Measurements from ENCODE around the gene TMEM252.

TMEM252 gene

DNA sequence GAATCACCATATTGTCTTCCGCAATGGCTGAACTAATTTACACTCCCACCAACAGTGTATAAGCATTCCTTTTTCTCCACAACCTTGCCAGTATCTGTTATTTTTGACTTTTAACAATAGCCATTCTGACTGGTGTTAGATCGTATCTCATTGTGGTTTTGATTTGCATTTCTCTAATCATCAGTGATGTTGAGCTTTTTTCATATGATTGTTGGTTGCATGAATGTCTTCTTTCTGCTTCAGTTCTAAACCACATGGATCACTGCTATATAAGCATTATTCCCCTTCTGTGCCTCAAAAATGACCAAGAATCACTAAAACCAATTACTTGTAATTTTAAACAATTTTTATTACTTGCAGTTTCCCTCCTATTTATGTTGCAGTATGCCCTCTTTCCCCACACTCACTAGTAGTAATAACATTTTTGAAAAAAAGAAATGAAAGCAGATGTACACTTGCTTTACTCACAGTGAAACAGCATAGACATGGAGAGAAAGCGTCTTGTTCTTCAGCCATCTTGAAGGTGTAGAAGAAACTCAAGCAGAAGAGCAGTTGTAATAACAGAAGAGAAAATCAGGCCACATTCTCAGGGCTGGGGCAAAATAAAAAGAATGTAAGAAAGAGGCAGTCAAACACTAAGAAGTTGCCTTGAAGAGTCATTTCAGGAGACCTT, 4.5 kb upstream of the TMEM252 start:
- in situ Hi-C loops (cut with MboI; ENCODE audit: low sequenced_read_pairs), result no loop called here

DNA sequence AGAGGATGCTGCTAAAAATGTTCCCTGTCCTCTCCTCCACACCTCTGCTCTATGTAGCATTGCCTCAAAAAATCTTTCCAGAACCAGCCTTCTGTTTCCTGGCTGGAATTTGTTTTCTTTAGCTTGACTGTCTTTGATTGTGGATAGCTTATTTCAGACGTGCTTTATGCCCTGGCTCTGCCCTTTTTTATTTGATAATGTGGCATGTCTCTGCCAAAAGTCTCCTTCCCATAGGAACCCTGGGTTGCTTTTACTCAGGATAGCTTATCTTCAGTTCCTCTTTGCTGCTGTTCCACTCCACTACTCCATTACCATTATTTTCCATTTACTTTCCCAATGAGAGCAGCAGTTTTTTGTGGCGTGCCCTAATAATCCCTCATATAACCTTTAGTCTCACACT, 885 bp upstream of the TMEM252 start:
- in situ Hi-C loops (cut with MboI; ENCODE audit: low sequenced_read_pairs), result no loop called here

DNA sequence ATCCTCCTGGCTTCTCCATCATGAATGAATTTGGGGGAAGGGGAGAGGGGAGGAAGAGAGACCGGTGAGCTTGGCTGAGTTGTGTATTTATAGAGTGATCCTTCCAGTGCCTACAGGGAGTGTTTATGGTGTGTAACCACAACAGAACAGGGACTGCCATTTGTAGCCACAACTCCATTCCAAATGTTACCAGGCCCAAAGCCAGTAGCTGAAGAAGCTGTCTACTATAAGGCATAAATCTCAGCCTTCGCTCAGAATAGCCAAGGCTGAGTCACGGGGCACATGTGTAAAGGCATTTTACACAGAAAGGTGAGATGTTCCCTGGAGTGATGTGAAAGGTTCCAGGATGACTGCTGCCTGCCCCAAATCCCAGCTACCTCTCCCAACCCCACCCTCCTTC, 2.5 kb downstream of the TMEM252 start:
- in situ Hi-C loops (cut with MboI; ENCODE audit: low sequenced_read_pairs), result no loop called here

DNA sequence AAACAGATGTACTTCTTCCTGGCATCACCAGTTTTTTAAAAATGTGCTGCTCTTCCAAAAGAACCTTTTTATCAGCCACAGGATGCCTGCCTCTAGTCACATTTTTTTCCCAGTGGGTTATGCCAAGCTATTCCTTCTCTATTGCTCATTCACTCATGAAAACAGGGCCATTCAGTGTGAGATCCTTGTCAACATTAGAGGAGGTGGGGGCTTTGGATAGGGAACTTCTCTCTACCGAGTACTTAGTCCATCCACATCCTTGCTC, 3.1 kb downstream of the TMEM252 start:
- in situ Hi-C loops (cut with MboI; ENCODE audit: low sequenced_read_pairs), result no loop called here

DNA sequence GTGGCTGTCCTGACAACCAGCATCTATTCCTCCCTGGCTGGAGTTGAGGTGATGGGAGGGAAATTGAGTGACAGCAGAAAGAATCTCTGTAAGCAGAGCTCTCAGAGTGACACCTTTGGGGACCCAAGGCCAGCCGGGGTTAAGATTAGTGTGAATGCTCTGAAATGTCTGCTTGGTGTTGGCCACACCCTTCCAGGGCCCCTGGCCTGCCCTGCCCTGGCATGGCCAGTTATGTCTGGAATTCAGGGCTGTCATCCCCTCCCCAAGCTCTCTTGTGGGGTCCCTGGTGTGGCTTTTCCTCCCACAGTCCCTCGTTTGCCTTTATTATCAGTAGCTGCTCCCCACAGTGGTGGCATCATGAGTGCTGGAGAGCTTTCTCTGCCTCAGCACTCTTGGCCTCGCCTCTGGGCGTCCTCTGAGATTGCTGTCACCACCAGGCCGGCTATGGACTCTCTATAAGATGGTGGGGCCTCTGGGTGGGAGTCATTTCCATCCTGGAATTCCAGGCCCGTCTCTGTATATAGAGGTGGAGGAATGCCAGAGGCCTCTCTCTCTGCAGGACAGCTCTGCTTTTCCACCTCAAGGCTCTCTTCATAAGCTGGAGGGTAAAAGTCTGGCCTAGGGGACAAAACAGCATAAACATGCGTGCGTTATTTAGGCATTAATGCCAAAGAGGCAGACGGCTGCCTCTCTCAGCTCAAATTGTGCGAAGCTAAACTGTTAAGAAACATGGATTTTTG, 3.6 kb downstream of the TMEM252 start:
- in situ Hi-C loops (cut with MboI; ENCODE audit: low sequenced_read_pairs), result no loop called here

DNA sequence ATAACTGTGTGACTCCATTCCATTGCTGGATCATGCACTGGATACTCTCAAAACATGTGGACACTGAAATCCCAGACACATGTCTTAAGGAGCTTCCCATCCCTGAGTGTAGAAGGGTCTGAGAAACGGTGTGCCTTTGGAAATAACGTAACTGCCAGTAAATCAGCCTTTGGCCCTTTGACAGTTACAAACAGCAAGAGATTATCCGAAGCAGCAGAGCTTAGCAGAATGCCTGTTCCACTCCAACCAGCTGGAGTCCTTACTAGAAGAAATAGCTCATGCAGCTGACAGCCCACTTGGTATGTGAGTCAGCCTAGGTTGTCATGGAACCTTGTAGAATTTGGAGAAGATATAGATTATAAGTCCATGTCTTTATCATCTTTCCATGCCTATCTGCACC, 7.0 kb downstream of the TMEM252 start:
- in situ Hi-C loops (cut with MboI; ENCODE audit: low sequenced_read_pairs), result no loop called here

DNA sequence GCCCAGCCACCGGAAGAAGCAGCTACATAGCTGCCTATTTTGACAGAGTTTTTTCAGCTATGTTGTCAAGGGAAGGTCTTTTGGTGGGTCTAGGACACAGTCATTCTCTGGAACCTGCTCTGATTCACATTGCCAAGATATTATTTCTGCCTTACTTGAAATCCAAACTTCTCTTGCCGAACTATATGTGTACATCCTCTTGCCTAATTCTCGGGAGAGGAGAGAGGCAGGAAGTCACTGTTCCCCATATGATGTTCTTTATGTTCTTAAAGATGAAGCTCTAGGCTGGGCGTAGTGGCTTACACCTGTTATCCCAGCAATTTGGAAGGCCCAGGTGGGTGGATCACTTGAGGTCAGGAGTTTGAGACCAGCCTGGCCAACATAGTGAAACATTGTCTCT, 8.6 kb downstream of the TMEM252 start:
- in situ Hi-C loops (cut with MboI; ENCODE audit: low sequenced_read_pairs), result no loop called here

DNA sequence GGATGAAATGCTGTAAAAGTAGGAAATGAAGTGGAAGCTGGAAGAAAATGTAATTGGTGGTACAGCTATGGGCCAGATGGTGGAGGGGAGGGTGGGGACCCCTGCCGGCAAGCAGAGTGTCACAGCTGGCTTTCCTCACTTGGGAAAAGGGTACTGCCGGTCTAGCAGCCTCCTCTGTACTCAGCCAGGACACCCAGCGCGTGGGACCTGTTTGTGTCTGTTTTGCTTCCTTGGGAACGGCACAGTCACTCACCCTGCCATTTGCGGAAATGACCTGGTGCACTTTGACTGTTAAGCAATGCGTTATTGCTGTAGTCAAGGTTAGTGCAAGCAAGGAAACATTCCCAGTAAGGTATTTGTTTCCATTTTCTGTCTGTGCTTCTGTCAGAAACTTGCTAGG, 10.1 kb downstream of the TMEM252 start:
- in situ Hi-C loops (cut with MboI; ENCODE audit: low sequenced_read_pairs), result no loop called here

DNA sequence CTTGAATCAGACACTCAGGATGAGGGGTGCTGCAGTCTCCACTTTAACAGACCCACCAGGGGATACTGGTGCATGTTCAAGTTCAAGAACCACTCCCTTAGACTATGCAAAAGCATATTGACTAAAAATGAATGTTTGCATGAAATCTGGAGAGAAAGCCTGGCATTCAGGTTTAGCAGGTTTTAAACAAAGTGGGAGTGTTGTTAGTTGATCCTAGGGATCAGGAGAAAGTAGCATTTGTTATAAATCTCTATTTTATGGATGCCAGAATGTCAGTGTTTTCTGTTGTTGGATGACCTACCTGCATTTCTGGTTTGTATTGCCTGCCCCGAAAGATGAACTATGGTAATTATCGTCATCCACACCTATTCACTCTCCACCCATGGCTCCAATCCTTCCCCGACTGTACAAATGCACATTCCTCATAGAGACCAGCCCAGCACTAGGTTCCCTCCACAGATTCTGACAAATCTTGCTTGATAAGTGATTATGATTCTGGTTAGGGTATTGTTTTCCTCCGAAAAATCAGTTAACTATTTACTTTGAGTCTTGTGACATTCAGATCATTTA, 17.2 kb downstream of the TMEM252 start:
- in situ Hi-C loops (cut with MboI; ENCODE audit: low sequenced_read_pairs), result no loop called here

DNA sequence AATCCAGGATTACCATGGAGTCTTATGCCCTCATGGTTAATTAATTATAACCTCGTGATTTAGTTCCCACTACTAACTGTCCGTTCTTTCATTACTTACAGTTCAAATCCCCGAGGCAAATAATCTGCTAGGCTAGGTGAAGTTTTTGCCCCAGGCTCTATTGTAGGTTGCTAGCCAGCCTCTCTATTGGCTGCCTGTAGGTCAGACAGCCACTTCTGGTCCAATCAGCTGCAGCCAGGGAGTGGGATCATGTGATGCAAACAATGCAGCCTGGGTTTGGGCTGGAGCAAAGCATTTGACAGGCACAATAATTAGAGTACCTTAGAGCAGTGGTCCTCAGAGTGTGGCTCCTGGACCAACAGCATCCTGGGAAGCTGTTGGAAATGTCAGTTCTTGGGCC, 17.7 kb downstream of the TMEM252 start:
- in situ Hi-C loops (cut with MboI; ENCODE audit: low sequenced_read_pairs), result no loop called here

DNA sequence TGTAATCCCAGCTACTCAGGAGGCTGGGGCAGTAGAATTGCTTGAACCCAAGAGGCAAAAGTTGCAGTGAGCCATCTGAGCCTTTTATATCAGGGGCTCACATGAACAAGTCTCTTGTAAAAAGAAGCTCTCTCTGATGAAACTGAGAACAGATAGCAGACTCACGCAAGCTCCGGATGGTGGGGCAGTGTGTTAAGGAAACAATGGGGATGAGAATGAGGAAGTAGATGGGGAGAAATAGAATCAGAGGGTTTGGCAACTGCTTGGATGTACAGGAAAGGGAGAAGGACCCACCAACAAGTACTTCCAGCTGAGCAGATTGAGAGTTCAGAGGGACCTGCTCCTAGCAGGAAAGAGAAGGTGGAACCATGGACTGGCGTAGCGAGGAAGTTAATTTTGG, 18.6 kb downstream of the TMEM252 start:
- in situ Hi-C loops (cut with MboI; ENCODE audit: low sequenced_read_pairs), result no loop called here

DNA sequence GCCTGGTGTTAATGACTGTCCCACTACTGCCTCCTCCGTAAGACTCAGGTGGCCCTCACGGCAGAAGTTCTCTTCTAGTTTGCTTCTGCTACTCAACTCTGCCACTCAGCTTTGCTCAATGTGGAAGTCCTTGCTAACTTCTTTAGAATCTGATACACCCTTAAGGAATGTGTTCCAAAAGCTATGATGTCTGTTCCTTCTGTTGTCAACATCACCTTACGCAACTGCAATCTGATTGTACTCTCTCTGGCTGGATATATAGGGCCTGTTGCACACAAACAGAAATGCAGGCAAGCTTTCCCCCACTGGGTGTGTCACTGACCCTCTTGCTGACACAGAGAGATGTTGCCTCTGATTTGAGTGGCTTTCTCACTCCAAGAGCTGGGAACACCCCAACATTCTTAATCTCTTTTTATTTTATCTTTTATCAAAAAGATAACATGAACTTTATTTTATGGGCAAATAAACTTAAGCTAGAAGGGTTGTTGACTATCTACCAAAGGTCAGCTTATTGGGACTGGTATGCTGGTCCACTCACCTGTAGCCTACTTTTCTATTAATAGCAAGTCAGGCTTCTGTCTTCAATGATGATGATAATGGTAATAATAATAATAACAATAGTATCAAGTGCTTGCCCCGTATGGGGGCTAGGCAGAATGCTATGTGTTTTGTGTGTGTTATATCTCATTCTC, 25.2 kb downstream of the TMEM252 start:
- in situ Hi-C loops (cut with MboI; ENCODE audit: low sequenced_read_pairs), result no loop called here

DNA sequence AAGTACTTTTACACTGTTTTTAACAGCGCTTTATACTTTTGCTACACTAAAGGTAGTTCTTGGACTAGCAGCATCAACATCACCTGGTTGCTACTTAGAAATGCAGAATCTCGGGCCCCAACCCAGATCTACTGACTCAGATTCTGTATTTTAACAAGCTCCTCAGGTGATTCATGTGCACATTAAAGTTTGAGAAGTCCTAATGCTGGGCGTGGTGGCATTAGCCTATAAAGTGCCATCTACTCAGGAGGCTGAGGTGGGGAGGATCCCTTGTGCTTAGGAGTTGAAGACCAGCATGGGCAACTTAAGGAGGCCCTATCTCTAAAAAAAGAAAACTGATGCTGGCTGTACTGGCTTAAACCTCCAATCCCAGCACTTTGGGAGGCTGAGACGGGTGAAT, 26.7 kb downstream of the TMEM252 start:
- in situ Hi-C loops (cut with MboI; ENCODE audit: low sequenced_read_pairs), result no loop called here

DNA sequence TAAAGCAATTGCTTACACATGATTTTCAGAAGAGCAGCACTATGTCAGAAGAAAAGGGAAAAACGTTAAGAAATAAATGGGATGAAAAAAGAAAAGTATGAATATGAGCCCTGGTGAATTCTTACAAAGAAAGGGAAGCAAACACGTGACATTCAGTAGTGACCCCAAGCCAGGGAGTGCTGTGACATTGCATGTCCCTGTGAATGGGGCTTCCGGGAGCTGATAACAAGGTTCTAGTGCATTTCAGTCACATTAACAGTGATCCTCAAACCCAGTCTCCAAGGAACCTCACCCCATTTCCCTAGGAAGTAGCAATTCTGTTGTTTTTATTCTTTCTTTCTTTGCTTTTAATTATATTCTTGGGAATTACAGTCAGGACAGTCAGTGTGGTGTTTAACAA, 27.3 kb downstream of the TMEM252 start:
- in situ Hi-C loops (cut with MboI; ENCODE audit: low sequenced_read_pairs), result no loop called here

DNA sequence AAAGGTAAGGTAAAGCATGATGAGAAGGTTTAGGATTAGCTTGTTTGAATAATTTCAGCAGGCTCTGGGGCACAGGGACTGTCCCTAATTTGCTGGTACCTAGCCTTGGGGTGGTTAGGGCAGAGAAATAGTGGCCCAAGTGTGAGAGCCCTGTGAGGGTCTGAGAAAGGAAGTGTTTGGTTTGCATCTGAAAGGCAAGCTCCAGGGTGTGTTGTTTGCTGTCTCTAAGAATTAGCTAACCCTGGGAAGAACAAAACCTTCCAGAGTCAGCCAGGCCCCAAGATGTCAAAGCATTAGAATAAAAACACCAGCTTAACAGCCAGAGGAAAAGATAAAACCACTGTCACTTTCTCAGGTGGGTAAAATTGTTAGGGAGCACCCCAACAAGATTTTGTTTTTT, 31.0 kb downstream of the TMEM252 start:
- in situ Hi-C loops (cut with MboI; ENCODE audit: low sequenced_read_pairs), result no loop called here

DNA sequence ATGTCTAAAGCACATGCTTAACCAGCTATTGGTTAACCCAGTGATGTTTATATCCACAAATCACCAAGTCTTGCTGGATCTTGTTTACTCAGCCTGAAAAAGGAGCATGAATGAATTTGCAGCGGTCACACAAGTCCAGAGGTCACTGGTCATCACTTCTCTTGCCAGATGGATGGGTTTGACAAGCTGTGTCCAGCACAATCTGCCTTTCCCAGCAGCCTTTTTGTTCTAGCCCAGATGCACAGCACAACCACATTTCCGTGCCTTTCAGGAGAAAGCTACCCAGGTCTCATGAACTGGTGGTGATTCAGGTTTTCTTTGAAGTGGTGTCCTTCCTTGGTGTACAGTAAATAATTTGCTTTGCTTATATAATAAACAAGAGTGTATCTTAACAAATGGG, 32.1 kb downstream of the TMEM252 start:
- in situ Hi-C loops (cut with MboI; ENCODE audit: low sequenced_read_pairs), result no loop called here

DNA sequence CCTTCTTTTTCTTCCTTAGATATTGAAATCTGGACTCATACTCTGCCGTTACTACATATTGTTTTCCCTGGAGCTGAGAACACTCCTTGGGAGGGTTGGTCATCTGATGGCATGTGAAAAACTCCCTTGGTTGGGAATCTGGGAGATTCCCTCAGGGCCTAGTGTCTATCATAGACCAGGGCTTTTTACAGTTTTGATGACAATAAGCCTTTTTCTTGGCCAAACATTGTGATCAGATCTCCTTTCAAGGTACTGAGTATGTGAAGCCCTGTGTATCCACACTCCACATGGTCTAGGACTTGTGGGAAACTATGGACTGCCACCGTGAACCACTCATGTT, 32.9 kb downstream of the TMEM252 start:
- in situ Hi-C loops (cut with MboI; ENCODE audit: low sequenced_read_pairs), result no loop called here

DNA sequence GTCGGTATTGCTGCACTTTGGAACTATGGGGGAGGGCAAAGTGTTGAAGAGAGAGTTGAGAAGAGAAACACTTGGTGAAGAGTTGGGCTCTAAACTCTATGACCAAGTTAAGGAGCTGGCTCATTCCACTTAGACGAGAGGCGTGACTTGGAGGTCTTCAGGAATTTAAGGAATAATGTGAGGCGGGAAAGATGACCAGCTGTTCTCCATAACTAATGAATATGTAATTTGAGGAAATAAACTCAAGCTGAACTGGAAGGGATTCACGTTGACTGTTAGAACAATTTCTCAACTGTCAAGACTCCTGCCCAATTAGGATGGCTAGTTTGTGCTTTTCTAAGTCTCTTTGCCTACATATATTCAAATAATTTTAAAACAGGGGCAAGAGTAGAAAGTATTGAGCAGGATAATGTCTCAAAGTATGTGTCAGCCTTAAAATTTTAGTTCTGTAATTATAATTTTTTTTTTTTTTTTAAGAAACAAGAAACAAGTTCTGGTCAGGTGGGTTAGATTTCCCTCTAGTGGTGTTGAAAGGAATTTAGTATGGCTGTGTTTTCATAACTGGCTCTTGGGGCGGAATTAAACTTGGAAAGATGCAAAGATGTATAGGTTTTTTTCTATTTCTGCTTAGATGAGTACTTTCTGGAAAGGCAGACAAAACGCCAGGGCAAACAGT, 33.4 kb downstream of the TMEM252 start:
- in situ Hi-C loops (cut with MboI; ENCODE audit: low sequenced_read_pairs), result no loop called here

DNA sequence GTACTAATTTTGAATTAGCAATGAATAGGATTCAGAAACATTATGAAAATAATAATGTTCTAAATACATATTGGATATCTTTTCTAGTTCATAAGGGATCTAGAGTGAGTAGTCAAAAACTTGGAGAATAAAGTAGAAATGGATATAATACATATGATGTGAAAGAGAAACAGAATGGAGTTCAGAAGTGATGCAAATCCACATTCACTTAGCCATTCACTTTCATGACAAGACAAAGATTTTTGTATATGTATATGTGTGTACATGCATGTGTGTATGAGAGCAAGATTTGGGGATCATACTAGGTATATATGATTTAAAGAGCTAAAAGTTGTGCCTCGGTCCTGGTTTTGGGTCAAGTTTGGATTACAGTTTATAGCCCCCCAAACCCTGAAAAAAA, 34.1 kb downstream of the TMEM252 start:
- in situ Hi-C loops (cut with MboI; ENCODE audit: low sequenced_read_pairs), result no loop called here

DNA sequence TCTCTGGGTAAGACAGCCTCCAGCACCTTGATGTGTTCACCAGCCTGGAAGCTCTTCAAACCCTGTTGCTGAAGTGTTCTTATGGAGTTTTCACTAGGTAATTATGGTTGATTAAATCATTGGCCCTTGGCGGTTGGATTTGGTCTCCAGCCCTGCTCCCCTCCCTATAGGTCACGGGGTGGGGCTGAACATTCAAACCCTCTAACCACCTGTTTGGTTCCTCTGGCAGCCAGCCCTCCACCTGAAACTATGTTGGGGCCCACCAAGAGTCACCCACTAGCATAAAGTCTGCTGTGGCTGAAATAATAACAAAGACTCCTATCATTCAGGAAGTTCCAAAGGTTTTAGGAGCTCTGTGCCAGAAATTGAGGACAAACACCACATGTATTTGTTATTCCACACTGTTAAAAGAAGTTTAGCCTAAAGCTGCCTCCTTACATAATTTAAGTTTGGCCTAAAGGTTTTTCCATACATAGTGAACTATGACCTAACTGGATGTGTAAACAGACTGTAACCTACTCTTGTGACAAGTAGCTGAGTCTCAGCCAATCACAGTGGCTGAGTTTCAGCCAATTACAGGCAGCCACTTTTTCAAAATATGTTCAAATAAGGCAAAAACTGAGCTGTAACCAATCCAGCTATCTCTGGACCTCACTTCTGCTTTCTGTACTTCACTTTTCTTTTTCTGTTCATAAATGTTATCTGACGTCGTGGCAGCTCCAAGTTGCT, 34.8 kb downstream of the TMEM252 start:
- in situ Hi-C loops (cut with MboI; ENCODE audit: low sequenced_read_pairs), result no loop called here

DNA sequence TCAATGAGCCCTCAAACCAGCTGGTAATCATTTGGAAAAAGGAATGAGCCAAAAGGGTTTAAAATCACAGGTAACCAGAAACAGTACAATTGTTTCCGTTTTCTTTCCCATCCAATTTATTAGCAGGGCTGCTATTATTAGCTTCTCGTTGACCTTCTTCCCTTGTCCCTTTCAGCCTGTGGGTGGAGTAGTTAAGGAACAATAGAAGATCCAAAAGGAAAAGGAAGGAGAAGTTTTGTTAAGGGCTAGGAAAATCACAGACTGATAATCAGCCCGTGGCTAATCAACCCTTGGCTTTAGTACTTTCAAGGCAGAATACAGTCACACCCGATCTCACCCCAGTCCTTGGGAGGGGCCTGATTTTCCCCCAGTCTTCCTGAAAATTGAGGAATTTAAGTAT, 38.4 kb downstream of the TMEM252 start:
- in situ Hi-C loops (cut with MboI; ENCODE audit: low sequenced_read_pairs), result no loop called here

All from hTERT RPE-1 (cell line).